ENCODE results near the gene HENMT1. TPM values are rescaled to one million over a fixed set of nuclear protein-coding genes. Genes with fewer than 3 reads are reported as not detected.

Gene HENMT1
- total RNA-seq, 1 experiment from 2014 or later: 6.2 TPM

DNA sequence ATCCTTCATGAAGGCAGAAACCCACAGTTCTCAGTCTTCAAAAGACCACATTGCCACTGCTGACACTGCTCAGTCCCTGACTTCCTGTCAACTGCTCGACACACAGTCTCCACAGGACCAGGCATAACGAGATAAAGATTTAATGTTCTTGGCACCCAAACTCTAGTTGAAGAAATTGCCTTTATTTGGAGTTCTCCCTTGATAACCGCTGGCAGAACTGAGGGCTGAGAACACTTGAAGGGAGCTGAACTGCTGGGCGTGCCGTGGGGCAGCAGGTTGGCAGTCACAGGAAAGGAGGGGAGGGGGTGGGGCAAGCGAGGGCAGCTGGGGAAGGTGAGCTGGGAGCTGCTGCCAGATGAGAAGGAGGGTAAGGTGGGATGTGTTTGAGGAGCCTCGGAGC is 15.9 kb downstream of the HENMT1 start:
- Mint-ChIP-seq H3K27ac (peak overlapping the region in 1 of 3 experiments; percentile 13; a peak in 1 of 7 replicates), H3K36me3 (ENCODE audit: insufficient read depth in 1 of 3, low read depth in 3 of 3) (peaks cover 0 to 1% (median 0%) of the 10 kb centered on the region in 3 experiments; a peak in 2 of 7 replicates), H3K4me1 (peaks cover 2 to 11% of the 10 kb centered on the region in 2 experiments), H3K27me3 (ENCODE audit: low read depth) (peaks cover 2% of the 10 kb centered on the region; the same call in 1 of the 2 replicates), H3K4me3 (no peak overlapping the region; a peak in 1 of 5 replicates), H3K9me3 (no peaks in the 10 kb centered on the region)
- no peak overlapping the region for H2BK12ac ChIP-seq (ENCODE audit: insufficient read length, low read depth, low read length)
- no peak overlapping the region for H3K18ac ChIP-seq (ENCODE audit: insufficient read length, low read depth, low read length)
- no peak overlapping the region for H3K23ac ChIP-seq (ENCODE audit: insufficient read length, low read depth, low read length)
- H3K4ac ChIP-seq (ENCODE audit: low read depth, low read length): no peak overlapping the region
- H4K91ac ChIP-seq (ENCODE audit: insufficient read length, low read depth, low read length): no peak overlapping the region
- no peak overlapping the region for H2BK5ac ChIP-seq (ENCODE audit: insufficient read length, low read length)
- no peaks in the 10 kb centered on the region for H4K20me1 ChIP-seq (ENCODE audit: control insufficient read depth, insufficient read depth, insufficient read length)
- no peak overlapping the region for H3K14ac ChIP-seq (ENCODE audit: insufficient read depth, low read length)
- no peak overlapping the region for H3T11ph ChIP-seq (ENCODE audit: low read length)
- no peak for DNase-seq
- TF ChIP-seq, protein P1, sequence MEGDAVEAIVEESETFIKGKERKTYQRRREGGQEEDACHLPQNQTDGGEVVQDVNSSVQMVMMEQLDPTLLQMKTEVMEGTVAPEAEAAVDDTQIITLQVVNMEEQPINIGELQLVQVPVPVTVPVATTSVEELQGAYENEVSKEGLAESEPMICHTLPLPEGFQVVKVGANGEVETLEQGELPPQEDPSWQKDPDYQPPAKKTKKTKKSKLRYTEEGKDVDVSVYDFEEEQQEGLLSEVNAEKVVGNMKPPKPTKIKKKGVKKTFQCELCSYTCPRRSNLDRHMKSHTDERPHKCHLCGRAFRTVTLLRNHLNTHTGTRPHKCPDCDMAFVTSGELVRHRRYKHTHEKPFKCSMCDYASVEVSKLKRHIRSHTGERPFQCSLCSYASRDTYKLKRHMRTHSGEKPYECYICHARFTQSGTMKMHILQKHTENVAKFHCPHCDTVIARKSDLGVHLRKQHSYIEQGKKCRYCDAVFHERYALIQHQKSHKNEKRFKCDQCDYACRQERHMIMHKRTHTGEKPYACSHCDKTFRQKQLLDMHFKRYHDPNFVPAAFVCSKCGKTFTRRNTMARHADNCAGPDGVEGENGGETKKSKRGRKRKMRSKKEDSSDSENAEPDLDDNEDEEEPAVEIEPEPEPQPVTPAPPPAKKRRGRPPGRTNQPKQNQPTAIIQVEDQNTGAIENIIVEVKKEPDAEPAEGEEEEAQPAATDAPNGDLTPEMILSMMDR (conservative IDR thresholded peaks at IDR 0.05): no peak
- no CpG with 5 or more reads among the region's 7 CpGs for WGBS (ENCODE audit: extremely low coverage, insufficient read length, low lambda C conversion rate)
- no peak overlapping the region for H2BK20ac ChIP-seq (ENCODE audit: low read depth, low read length, poor library complexity, severe bottlenecking)
- no peak overlapping the region for H4K8ac ChIP-seq (replicated peaks; ENCODE audit: insufficient read length, low read depth, low read length)
- H3K9ac ChIP-seq (ENCODE audit: extremely low read depth, insufficient read length, low read length): no peak overlapping the region
- H3K79me1 ChIP-seq (ENCODE audit: insufficient read depth, low read depth, low read length, poor library complexity, severe bottlenecking): no peaks in the 10 kb centered on the region
- H2AK5ac ChIP-seq (ENCODE audit: insufficient read length, low read length): no peak overlapping the region
- no peak overlapping the region for H3K27ac ChIP-seq (ENCODE audit: insufficient read length, low read depth, low read length)
- no peaks in the 10 kb centered on the region for H3K9me3 ChIP-seq (ENCODE audit: control insufficient read depth, low read depth, low read length)
- H3K23me2 ChIP-seq (ENCODE audit: insufficient read length, low read depth, low read length, poor library complexity, severe bottlenecking): no peaks in the 10 kb centered on the region
- no peak overlapping the region for H2BK120ac ChIP-seq (ENCODE audit: low read depth, low read length, poor library complexity, severe bottlenecking)
- H3K56ac ChIP-seq (ENCODE audit: insufficient read length, low read depth, low read length): no peak overlapping the region
- H3K79me2 ChIP-seq (ENCODE audit: insufficient read depth, low read length): no peaks in the 10 kb centered on the region
- H4K5ac ChIP-seq (ENCODE audit: insufficient read length, low read depth, low read length): no peak overlapping the region
- H2AFZ ChIP-seq (ENCODE audit: low read length): no peak overlapping the region
- H3K4me2 ChIP-seq (ENCODE audit: insufficient read depth, insufficient read length, low read length): no peak overlapping the region
- no peaks in the 10 kb centered on the region for H3K4me1 ChIP-seq (ENCODE audit: insufficient read depth, low read length)
- H3K27me3 ChIP-seq (ENCODE audit: insufficient read depth, low read length): no peaks in the 10 kb centered on the region
- no peak overlapping the region for H2BK15ac ChIP-seq (ENCODE audit: low read depth, low read length)

Data from H9 (cell line).